Keratinocyte (primary cell): ENCODE measurements around the gene BOLA2. TPM values are rescaled to one million over a fixed set of nuclear protein-coding genes. Genes with fewer than 3 reads are reported as not detected.
"Not testable (repeated sequence)": the region's sequence is repeated elsewhere in the genome, so short reads cannot be mapped to it uniquely, and the experiment has no call there.

Experiments used
- DNase-seq: peaks from one replicate; pipeline ENCODE4 v3.0.0-alpha.2; 2011; ENCODE audit warnings: low read depth, missing footprints, low spot score
- FAIRE-seq: peaks from 2 replicates; lab custom pipeline; 2011; peaks lifted over from hg19 to GRCh38; lab: Jason Lieb, UNC
- H2AFZ ChIP-seq: 2 replicates; pipeline ENCODE4 v1.6.0; 2012; ENCODE audit warnings: low read length, control low read depth, inconsistent platforms; ENCODE audit not compliant: control insufficient read depth
- H3K27ac ChIP-seq: 2 replicates; pipeline ENCODE4 v1.5.1; 2011; ENCODE audit warnings: low read length; ENCODE audit not compliant: control insufficient read depth, insufficient read depth
- H3K27me3 ChIP-seq: 3 replicates; pipeline ENCODE4 v1.6.0; 2011; ENCODE audit warnings: low read length; ENCODE audit not compliant: control insufficient read depth, insufficient read depth; ENCODE audit errors: extremely low read depth
- H3K36me3 ChIP-seq, 2 experiments: 2 replicates in 1 of 2; 3 replicates in 1 of 2; pipeline ENCODE4 v1.5.1; 2011; ENCODE audit warnings: low read length in 2 of 2, mild to moderate bottlenecking in 1 of 2; ENCODE audit not compliant: control insufficient read depth in 2 of 2, insufficient read depth in 2 of 2; ENCODE audit errors: extremely low read depth in 1 of 2
- H3K4me1 ChIP-seq: 3 replicates; pipeline ENCODE4 v1.5.1; 2011; ENCODE audit warnings: low read length; ENCODE audit not compliant: control insufficient read depth, insufficient read depth; ENCODE audit errors: extremely low read depth
- H3K4me2 ChIP-seq: 3 replicates; pipeline ENCODE4 v1.6.0; 2011; ENCODE audit warnings: low read depth, low read length; ENCODE audit not compliant: control insufficient read depth, insufficient read depth; ENCODE audit errors: extremely low read depth
- H3K4me3 ChIP-seq, 3 experiments: fragments of 200-600 bp in 1 of 3; sonication (generic) in 1 of 3; 2 replicates in 2 of 3; 3 replicates in 1 of 3; pipeline ENCODE4 v1.5.1; 2011 to 2016; ENCODE audit warnings: low read length in 3 of 3, mild to moderate bottlenecking in 3 of 3, control low read depth in 2 of 3, inconsistent platforms in 1 of 3, low read depth in 1 of 3, mixed read lengths in 1 of 3, mixed run types in 1 of 3, moderate library complexity in 1 of 3; ENCODE audit not compliant: control insufficient read depth in 2 of 3, insufficient read depth in 2 of 3; ENCODE audit errors: extremely low read depth in 1 of 3
- H3K79me2 ChIP-seq: 2 replicates; pipeline ENCODE4 v1.6.0; 2012; ENCODE audit warnings: low read length; ENCODE audit not compliant: control insufficient read depth, insufficient read depth
- H3K9ac ChIP-seq: 3 replicates; pipeline ENCODE4 v1.6.0; 2011; ENCODE audit warnings: low read length; ENCODE audit not compliant: control insufficient read depth, insufficient read depth; ENCODE audit errors: extremely low read depth
- H3K9me1 ChIP-seq: 3 replicates; pipeline ENCODE4 v1.6.0; 2011; ENCODE audit warnings: low read length; ENCODE audit not compliant: control insufficient read depth, insufficient read depth; ENCODE audit errors: extremely low read depth
- H3K9me3 ChIP-seq: 2 replicates; pipeline ENCODE4 v1.5.1; 2012; ENCODE audit warnings: low read depth, low read length; ENCODE audit not compliant: control insufficient read depth
- H4K20me1 ChIP-seq: 3 replicates; pipeline ENCODE4 v1.6.0; 2011; ENCODE audit warnings: low read length; ENCODE audit not compliant: control insufficient read depth, insufficient read depth; ENCODE audit errors: extremely low read depth
- dilution Hi-C: fragments of 300-500 bp; cut with MboI; formaldehyde crosslinking; loops from one replicate; pipeline ENCODE4 v1.7.0; 2020; ENCODE audit warnings: low sequenced_read_pairs; ENCODE audit not compliant: extremely low pct_ligation_motif_present
- polyA minus RNA-seq, 3 experiments: library from RNA; depleted of rRNA, polyadenylated mRNA; stranded (reverse); fragments of >200 nt; gene quantifications; 1 replicate in 1 of 3; 2 replicates in 1 of 3; 3 replicates in 1 of 3; pipeline ENCODE4 v1.2.3, GENCODE V29; 2011
- polyA plus RNA-seq, 5 experiments: library from polyadenylated mRNA; depleted of rRNA in 3 of 5; stranded (reverse) in 3 of 5; stranded (forward) in 1 of 5; unstranded in 1 of 5; fragments of >200 nt; gene quantifications; 1 replicate in 1 of 5; 2 replicates in 3 of 5; 3 replicates in 1 of 5; pipeline versions ENCODE4 v1.2.1 to v1.2.3, GENCODE V29; 2011 to 2012; ENCODE audit warnings: missing spikeins in 2 of 5, low read depth in 1 of 5, low replicate concordance in 1 of 5

The BOLA2 gene
- polyA plus RNA-seq (7.1 to 15.7 TPM (median 13.1 TPM) in 3 replicates), polyA minus RNA-seq (5.8 to 10.6 TPM (median 9.4 TPM) in 3 replicates)
- polyA plus RNA-seq (2011; ENCODE audit: low read depth), result not detected
- 18.8 and 24.1 TPM in 2 replicates for polyA plus RNA-seq (2011; cell fraction: cytosol; rRNA removed)
- polyA plus RNA-seq (2011; cell fraction: nucleus; rRNA removed), result 7.4 and 9.8 TPM in 2 replicates
- polyA plus RNA-seq (2012; ENCODE audit: low replicate concordance), result 1.2 and 24.8 TPM in 2 replicates
- polyA minus RNA-seq (2011; cell fraction: cytosol; rRNA and poly(A)+ RNA removed), result 2.7 TPM
- polyA minus RNA-seq (2011; cell fraction: nucleus; rRNA and poly(A)+ RNA removed), result 4.1 and 7.9 TPM in 2 replicates

DNA sequence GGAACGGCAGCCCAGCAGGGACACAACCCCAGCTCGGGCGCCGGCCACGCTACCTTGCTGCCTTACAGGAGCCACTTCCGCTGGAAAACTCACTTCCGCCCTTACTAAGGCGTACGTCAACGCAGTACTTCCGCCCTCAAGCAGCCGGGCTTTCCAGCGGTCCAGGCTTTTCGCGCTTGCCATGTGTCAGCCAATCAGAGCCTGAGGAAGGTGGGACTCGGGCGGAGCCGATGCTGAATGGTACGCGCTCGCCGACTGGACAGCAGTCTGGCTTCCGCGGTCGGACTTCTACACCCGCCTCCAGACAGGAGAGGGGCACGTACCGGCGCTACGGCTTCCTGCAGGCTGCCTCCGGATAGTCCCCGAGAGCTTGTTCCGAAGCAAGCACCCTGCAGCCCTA, at the start of gene BOLA2, which contains the start of gene SLX1B:
BOLA2 (minus strand) TSS at position 83 of the 400 bp plus-strand sequence. CDS start 98 bp downstream, outside the sequence.
SLX1B (plus strand) TSS at position 265 of the 400 bp plus-strand sequence.
- peak; percentile 86 for FAIRE-seq
- H3K27me3 ChIP-seq, DNase-seq, H4K20me1 ChIP-seq, H3K4me1 ChIP-seq, H3K4me2 ChIP-seq, H3K9me3 ChIP-seq, dilution Hi-C loops, H3K36me3 ChIP-seq, H2AFZ ChIP-seq, H3K27ac ChIP-seq, H3K9me1 ChIP-seq, H3K79me2 ChIP-seq, H3K4me3 ChIP-seq, H3K9ac ChIP-seq: not testable (repeated sequence)

DNA sequence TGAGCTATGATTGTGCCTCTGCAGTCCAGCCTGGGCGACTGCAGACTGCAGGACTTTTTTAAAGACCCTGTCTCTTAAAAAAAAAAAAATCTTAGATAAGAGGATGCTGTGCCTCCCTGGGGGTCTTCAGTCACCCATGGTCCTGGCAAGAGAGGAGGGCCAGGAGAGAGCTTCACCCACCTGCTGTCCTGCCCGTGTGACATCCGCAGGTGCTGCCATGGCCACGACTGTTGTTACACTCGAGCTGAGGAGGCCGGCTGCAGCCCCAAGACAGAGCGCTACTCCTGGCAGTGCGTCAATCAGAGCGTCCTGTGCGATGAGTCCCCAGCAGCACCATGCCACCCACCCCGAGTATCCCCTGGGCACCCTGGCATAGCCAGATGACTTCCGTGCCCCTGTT, 28.1 kb upstream of the BOLA2 start:
- H3K27me3 ChIP-seq, H2AFZ ChIP-seq, dilution Hi-C loops, H3K9me3 ChIP-seq, H3K4me3 ChIP-seq, H3K4me2 ChIP-seq, H4K20me1 ChIP-seq, H3K79me2 ChIP-seq, FAIRE-seq, H3K36me3 ChIP-seq, DNase-seq, H3K4me1 ChIP-seq, H3K9ac ChIP-seq, H3K9me1 ChIP-seq, H3K27ac ChIP-seq: not testable (repeated sequence)

DNA sequence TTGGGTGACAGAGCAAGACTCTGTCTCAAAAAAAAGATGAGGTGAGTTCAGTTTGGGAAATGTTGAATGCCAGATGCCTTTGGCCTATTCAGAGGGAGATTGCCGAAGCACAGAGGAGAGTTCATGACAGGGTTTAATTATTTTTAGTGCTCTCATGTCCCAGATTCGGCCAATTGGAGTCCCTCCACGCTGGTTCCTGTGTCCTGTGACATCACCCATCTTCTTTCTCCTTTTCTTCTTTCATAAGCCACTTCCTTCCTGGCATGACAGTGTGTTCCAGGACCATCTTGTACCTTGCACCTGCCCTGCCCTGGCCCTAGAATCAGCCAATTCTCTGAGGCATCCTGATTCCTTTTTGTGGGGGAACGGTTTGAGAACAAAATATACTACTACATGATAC, 17.9 kb upstream of the BOLA2 start:
- FAIRE-seq, H3K9ac ChIP-seq, H3K4me3 ChIP-seq, H3K9me3 ChIP-seq, H3K4me1 ChIP-seq, H3K4me2 ChIP-seq, H3K27me3 ChIP-seq, H3K79me2 ChIP-seq, H3K27ac ChIP-seq, DNase-seq, dilution Hi-C loops, H2AFZ ChIP-seq, H3K36me3 ChIP-seq, H4K20me1 ChIP-seq, H3K9me1 ChIP-seq: not testable (repeated sequence)

DNA sequence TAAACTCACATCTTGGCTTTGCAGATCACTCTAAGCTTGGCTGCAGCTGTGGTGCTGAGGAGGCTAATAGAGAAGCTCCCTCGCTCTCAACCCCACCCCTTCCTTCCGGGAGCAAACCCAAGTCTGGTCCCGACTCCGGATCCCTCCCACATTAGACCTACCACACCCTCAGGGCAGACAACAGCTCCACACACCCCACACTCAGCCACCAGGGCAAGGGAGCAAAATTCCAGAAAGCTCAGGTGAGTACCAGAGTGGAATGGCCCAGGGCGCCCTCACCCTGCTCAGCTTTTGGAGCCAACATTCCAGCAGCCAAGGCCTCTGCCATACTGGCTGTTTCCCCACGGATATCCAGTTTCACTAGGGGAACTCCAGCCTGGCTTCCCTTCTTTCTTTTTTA, 15.5 kb upstream of the BOLA2 start:
- DNase-seq, H3K79me2 ChIP-seq, H3K9me1 ChIP-seq, H2AFZ ChIP-seq, H3K4me1 ChIP-seq, H3K9me3 ChIP-seq, H3K27me3 ChIP-seq, H4K20me1 ChIP-seq, dilution Hi-C loops, H3K36me3 ChIP-seq, H3K27ac ChIP-seq, H3K9ac ChIP-seq, H3K4me2 ChIP-seq, H3K4me3 ChIP-seq: not testable (repeated sequence)
- peak; percentile 71 for FAIRE-seq

DNA sequence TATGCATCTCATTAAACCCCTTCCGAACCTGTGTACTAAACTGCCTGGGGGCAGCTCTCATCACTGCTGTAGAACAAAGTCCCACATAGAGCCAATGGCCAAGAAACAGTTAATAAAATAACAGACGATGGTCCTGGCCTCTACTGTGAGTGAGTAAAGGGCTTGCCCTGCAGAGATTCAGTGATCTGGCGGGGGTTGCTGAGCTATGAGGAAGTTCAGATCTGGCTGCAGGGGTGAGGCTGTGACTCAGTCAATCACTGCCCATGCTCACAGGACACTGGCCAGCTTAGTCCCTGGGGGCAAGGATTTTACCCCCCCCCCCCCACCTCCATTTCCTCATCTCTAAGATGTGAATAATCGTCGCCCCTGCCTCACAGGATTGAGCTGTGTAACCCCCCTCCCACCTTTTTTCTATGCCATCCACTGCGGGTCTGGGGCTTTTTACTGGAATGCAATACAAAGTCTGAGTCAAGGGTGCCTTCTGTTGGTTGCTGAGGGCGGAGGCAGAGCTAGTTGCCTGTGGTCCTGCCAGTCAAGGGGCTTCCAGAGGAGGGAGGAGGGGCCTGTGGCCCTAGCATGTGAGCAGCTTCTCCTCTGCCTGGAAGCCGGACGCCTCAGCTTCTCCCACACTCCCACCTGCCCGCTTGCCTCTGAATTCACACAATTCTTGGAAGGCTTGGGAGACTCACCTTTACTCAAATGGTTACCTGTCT, 13.7 kb upstream of the BOLA2 start:
- DNase-seq, H3K9me1 ChIP-seq, dilution Hi-C loops, H3K4me3 ChIP-seq, H3K4me2 ChIP-seq, H3K27me3 ChIP-seq, H3K9me3 ChIP-seq, H4K20me1 ChIP-seq, H3K4me1 ChIP-seq, H2AFZ ChIP-seq, FAIRE-seq, H3K27ac ChIP-seq, H3K9ac ChIP-seq, H3K79me2 ChIP-seq, H3K36me3 ChIP-seq: not testable (repeated sequence)
